ENCODE measurements around the gene UNC45B.

DNA sequence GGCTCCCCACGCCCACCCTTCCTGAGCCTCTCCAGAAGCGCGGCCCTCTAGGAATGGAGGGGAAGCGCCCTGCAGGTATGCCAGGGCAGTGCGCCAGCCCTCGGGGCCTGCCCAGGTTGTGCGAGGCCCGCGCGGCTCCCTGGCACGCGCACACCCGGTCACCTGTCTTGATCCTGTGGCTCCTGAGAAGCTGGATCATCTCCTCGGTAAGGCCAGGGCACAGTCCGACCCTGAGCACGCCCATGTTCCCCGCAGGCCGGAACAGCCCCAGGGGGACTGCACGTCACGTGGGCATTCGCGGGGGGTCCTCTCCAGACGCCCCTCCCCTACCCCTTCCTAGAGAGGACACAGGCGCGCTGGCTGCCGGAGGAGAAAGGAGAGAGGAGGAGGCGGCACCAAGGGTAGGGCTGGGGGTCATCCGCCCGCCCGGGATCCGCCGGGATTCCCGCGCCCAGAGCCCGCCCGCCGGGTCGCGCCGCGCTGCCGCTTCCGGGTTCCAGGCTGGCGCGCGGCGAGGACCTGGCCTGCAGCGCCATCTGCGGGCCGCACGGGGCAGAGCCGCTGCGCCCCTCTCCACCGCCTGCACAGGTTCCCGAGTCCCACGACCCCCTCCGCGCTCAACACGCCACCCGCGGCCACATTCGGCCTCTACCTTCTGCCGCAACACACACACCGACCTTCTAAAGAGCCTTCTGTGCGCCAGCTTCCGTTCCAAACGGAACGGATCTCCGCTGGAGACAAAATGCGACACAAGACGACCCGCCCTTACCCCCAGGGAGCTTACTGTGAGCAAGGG lies 28.0 kb upstream of the UNC45B start, which contains the start of gene RAD51D:
- peak; percentile 42 for TF ChIP-seq POLR2A (IDR thresholded peaks at IDR 0.05; ENCODE audit: low read length)
- no peak for TF ChIP-seq GATA1 (IDR thresholded peaks at IDR 0.05; ENCODE audit: low read depth, low read length)

Measured in erythroblast (primary cell).